ENCODE data around the gene COA4. TPM values are rescaled to one million over a fixed set of nuclear protein-coding genes. Genes with fewer than 3 reads are reported as not detected.

The COA4 gene
- total and polyA plus RNA-seq, 2 donors (not counting 1 experiment from before 2014, with no cell fraction given), result 59.6 to 60.8 TPM

- Mint-ChIP-seq H3K27ac (peak overlapping the region; percentile 82), H3K27me3 (no peaks in the 10 kb centered on the region), H3K4me1 (peaks cover 31% of the 10 kb centered on the region), H3K9me3 (ENCODE audit: insufficient read depth) (no peaks in the 10 kb centered on the region), H3K4me3 (peak overlapping the region; percentile 99)
- ChIA-PET CTCF (no interaction called here), POLR2A (interaction anchor here (1.0 kb wide), 1 partner anchor 114 kb away, joined by 7 read pairs; no protein-coding TSS in a partner anchor)
- Histone ChIP-seq H4K20me1 (ENCODE audit: control insufficient read depth, insufficient read depth, low read length, poor library complexity, severe bottlenecking) (no peaks in the 10 kb centered on the region), H3K4me3 (ENCODE audit: control extremely low read depth in 1 of 5, extremely low read depth in 1 of 5, insufficient read depth in 1 of 5, low read depth in 2 of 5, low read length in 4 of 5) (peak overlapping the region in 3 of 5 experiments; percentile 83 to 88 (median 86)), H2AFZ (ENCODE audit: insufficient read depth, low read depth, low read length, poor library complexity, severe bottlenecking) (no peak overlapping the region), H3K9ac (ENCODE audit: low read length) (peak overlapping the region; percentile 85), H3K4me1 (ENCODE audit: control insufficient read depth in 2 of 2, insufficient read depth in 2 of 2, low read length in 2 of 2) (peaks cover 19 to 24% of the 10 kb centered on the region in 2 donors), H3K9me3 (ENCODE audit: control extremely low read depth in 1 of 3, control insufficient read depth in 2 of 3, insufficient read depth in 1 of 3, low read length in 2 of 3) (no peaks in the 10 kb centered on the region), H3K27me3 (replicated peaks in 1 of 4; ENCODE audit: control extremely low read depth in 1 of 4, control insufficient read depth in 3 of 4, insufficient read depth in 4 of 4, low read length in 3 of 4) (no peaks in the 10 kb centered on the region), H3K27ac (ENCODE audit: low read length in 2 of 2) (peak overlapping the region in 1 of 2 donors; percentile 71), H3K4me2 (replicated peaks; ENCODE audit: low read depth, low read length, poor library complexity, severe bottlenecking) (peak overlapping the region; percentile 84), H3K79me2 (ENCODE audit: control insufficient read depth, insufficient read depth, low read length) (peaks cover 68% of the 10 kb centered on the region), H3K36me3 (replicated peaks in 1 of 2; ENCODE audit: control extremely low read depth in 1 of 2, control insufficient read depth in 1 of 2, extremely low read depth in 1 of 2, insufficient read depth in 2 of 2, low read length in 1 of 2) (peaks cover 5 to 43% of the 10 kb centered on the region in 2 experiments)
- ATAC-seq (ENCODE audit: low read depth) (no peak), DNase-seq (no peak)
- intact Hi-C loops (cut with micrococcal nuclease), result no loop called here
- WGBS (ENCODE audit: insufficient coverage), result no CpG with 5 or more reads among the region's 1 CpG
- TF ChIP-seq CTCF (IDR thresholded peaks at IDR 0.05) (no peak), EZH2 (IDR thresholded peaks at IDR 0.05; ENCODE audit: borderline replicate concordance, insufficient read depth, low read depth, low read length, poor library complexity, severe bottlenecking) (no peak)
Observed at GRCh38 chr11:73875380-73875779, 1.3 kb downstream of the COA4 start.

- Histone ChIP-seq H3K27me3 (replicated peaks in 1 of 4; ENCODE audit: control extremely low read depth in 1 of 4, control insufficient read depth in 3 of 4, insufficient read depth in 4 of 4, low read length in 3 of 4) (no peaks in the 10 kb centered on the region), H2AFZ (ENCODE audit: insufficient read depth, low read depth, low read length, poor library complexity, severe bottlenecking) (no peak overlapping the region), H3K4me2 (replicated peaks; ENCODE audit: low read depth, low read length, poor library complexity, severe bottlenecking) (no peak overlapping the region), H3K4me1 (ENCODE audit: control insufficient read depth in 2 of 2, insufficient read depth in 2 of 2, low read length in 2 of 2) (peaks cover 19 to 24% of the 10 kb centered on the region in 2 donors), H3K36me3 (replicated peaks in 1 of 2; ENCODE audit: control extremely low read depth in 1 of 2, control insufficient read depth in 1 of 2, extremely low read depth in 1 of 2, insufficient read depth in 2 of 2, low read length in 1 of 2) (peaks cover 4 to 47% of the 10 kb centered on the region in 2 experiments), H3K9me3 (ENCODE audit: control extremely low read depth in 1 of 3, control insufficient read depth in 2 of 3, insufficient read depth in 1 of 3, low read length in 2 of 3) (no peaks in the 10 kb centered on the region), H3K4me3 (ENCODE audit: control extremely low read depth in 1 of 5, extremely low read depth in 1 of 5, insufficient read depth in 1 of 5, low read depth in 2 of 5, low read length in 4 of 5) (no peak overlapping the region), H3K9ac (ENCODE audit: low read length) (no peak overlapping the region), H3K79me2 (ENCODE audit: control insufficient read depth, insufficient read depth, low read length) (peaks cover 47% of the 10 kb centered on the region), H4K20me1 (ENCODE audit: control insufficient read depth, insufficient read depth, low read length, poor library complexity, severe bottlenecking) (no peaks in the 10 kb centered on the region), H3K27ac (ENCODE audit: low read length in 2 of 2) (no peak overlapping the region)
- H3K4me3 Mint-ChIP-seq, result no peak overlapping the region
- peaks cover 29% of the 10 kb centered on the region for H3K4me1 Mint-ChIP-seq
- no peaks in the 10 kb centered on the region for H3K9me3 Mint-ChIP-seq (ENCODE audit: insufficient read depth)
- intact Hi-C loops (cut with micrococcal nuclease), result no loop called here
- CTCF ChIA-PET, result interaction anchor here (0.8 kb wide), 1 partner anchor 26 kb away, joined by 3 read pairs; no protein-coding TSS in a partner anchor
- H3K27me3 Mint-ChIP-seq, result no peaks in the 10 kb centered on the region
- TF ChIP-seq CTCF (IDR thresholded peaks at IDR 0.05), result no peak
- TF ChIP-seq EZH2 (IDR thresholded peaks at IDR 0.05; ENCODE audit: borderline replicate concordance, insufficient read depth, low read depth, low read length, poor library complexity, severe bottlenecking), result no peak
- no peak overlapping the region for H3K27ac Mint-ChIP-seq
- DNase-seq, result no peak
- ATAC-seq (ENCODE audit: low read depth), result no peak
- POLR2A ChIA-PET, result interaction anchor here (0.5 kb wide), 1 partner anchor 1438 kb away, joined by 4 read pairs; the partner anchor contains the start of gene CLPB
- 95% methylated on average over 7 of the region's 9 CpGs for WGBS (ENCODE audit: insufficient coverage)
Observed at GRCh38 chr11:73872749-73873357, 3.8 kb downstream of the COA4 start.
